Astrocyte (in vitro differentiated cells and primary cell): ENCODE data around the gene PTPRT. TPM values are rescaled to one million over a fixed set of nuclear protein-coding genes. Genes with fewer than 3 reads are reported as not detected.

Experiments
- DNase-seq: peaks from one replicate; pipeline ENCODE4 v3.0.0-alpha.2; 2010; ENCODE audit warnings: low read depth
- FAIRE-seq: peaks from 2 replicates; lab custom pipeline; 2011; peaks lifted over from hg19 to GRCh38; lab: Jason Lieb, UNC
- H2AFZ ChIP-seq: 2 replicates; pipeline ENCODE4 v1.6.0; 2012; ENCODE audit warnings: low read depth, low read length, inconsistent platforms
- H3K27ac ChIP-seq: 2 replicates; pipeline ENCODE4 v1.5.1; 2011; ENCODE audit warnings: low read depth, low read length, inconsistent platforms
- H3K27me3 ChIP-seq: 2 replicates; pipeline ENCODE4 v1.6.0; 2011; ENCODE audit warnings: low read length, inconsistent platforms; ENCODE audit not compliant: insufficient read depth
- H3K36me3 ChIP-seq: 2 replicates; pipeline ENCODE4 v1.5.1; 2011; ENCODE audit warnings: low read length, inconsistent platforms; ENCODE audit not compliant: insufficient read depth
- H3K4me1 ChIP-seq: 2 replicates; pipeline ENCODE4 v1.5.1; 2011; ENCODE audit warnings: low read length, inconsistent platforms; ENCODE audit not compliant: insufficient read depth
- H3K4me2 ChIP-seq: 2 replicates; pipeline ENCODE4 v1.6.0; 2012; ENCODE audit warnings: low read length, inconsistent platforms
- H3K4me3 ChIP-seq: 2 replicates; pipeline ENCODE4 v1.5.1; 2011; ENCODE audit warnings: low read depth, mild to moderate bottlenecking, low read length, inconsistent platforms; ENCODE audit not compliant: insufficient read depth
- H3K79me2 ChIP-seq: 2 replicates; pipeline ENCODE4 v1.6.0; 2012; ENCODE audit warnings: mild to moderate bottlenecking, low read length, inconsistent platforms; ENCODE audit not compliant: insufficient read depth
- H3K9ac ChIP-seq: 2 replicates; pipeline ENCODE4 v1.6.0; 2012; ENCODE audit warnings: mild to moderate bottlenecking, low read length, inconsistent platforms
- H3K9me3 ChIP-seq: 2 replicates; pipeline ENCODE4 v1.5.1; 2012; ENCODE audit warnings: low read depth, mild to moderate bottlenecking, low read length, inconsistent platforms; ENCODE audit not compliant: insufficient read depth
- H4K20me1 ChIP-seq: 2 replicates; pipeline ENCODE4 v1.6.0; 2012; ENCODE audit warnings: low read length, inconsistent platforms; ENCODE audit not compliant: insufficient read depth
- H3K27ac Mint-ChIP-seq: one replicate; pipeline ENCODE4 v1.8.0; 2021; ENCODE audit warnings: mild to moderate bottlenecking, mixed read lengths; ENCODE audit not compliant: unreplicated experiment
- H3K27me3 Mint-ChIP-seq: one replicate; pipeline ENCODE4 v1.8.0; 2021; ENCODE audit warnings: low read depth, mixed read lengths; ENCODE audit not compliant: unreplicated experiment
- H3K36me3 Mint-ChIP-seq: one replicate; pipeline ENCODE4 v1.8.0; 2021; ENCODE audit warnings: low read depth, mixed read lengths; ENCODE audit not compliant: unreplicated experiment
- H3K4me1 Mint-ChIP-seq: one replicate; pipeline ENCODE4 v1.8.0; 2021; ENCODE audit warnings: low read depth, mixed read lengths; ENCODE audit not compliant: unreplicated experiment
- H3K4me3 Mint-ChIP-seq: one replicate; pipeline ENCODE4 v1.8.0; 2021; ENCODE audit warnings: mild to moderate bottlenecking, moderate library complexity, mixed read lengths; ENCODE audit not compliant: unreplicated experiment
- H3K9me3 Mint-ChIP-seq: one replicate; pipeline ENCODE4 v1.8.0; 2021; ENCODE audit warnings: mild to moderate bottlenecking, mixed read lengths; ENCODE audit not compliant: unreplicated experiment
- EZH2 ChIP-seq: IDR thresholded peaks from 2 replicates; pipeline ENCODE4 v1.6.1; 2012; ENCODE audit warnings: mild to moderate bottlenecking, low read length, inconsistent platforms; ENCODE audit not compliant: insufficient read depth
- total RNA-seq: library from RNA; stranded (reverse); gene quantifications from 2 replicates; pipeline ENCODE4 v1.2.1, GENCODE V29; 2021
- TF ChIP-seq, protein P1 (sequence below): IDR thresholded peaks from 2 replicates; pipeline ENCODE4 v1.5.1; 2011; ENCODE audit warnings: low read depth, mild to moderate bottlenecking, inconsistent platforms, low read length, moderate library complexity; ENCODE audit not compliant: insufficient read depth

PTPRT gene
- total RNA-seq, 1 donor from 2014 or later: 0.25 TPM

DNA sequence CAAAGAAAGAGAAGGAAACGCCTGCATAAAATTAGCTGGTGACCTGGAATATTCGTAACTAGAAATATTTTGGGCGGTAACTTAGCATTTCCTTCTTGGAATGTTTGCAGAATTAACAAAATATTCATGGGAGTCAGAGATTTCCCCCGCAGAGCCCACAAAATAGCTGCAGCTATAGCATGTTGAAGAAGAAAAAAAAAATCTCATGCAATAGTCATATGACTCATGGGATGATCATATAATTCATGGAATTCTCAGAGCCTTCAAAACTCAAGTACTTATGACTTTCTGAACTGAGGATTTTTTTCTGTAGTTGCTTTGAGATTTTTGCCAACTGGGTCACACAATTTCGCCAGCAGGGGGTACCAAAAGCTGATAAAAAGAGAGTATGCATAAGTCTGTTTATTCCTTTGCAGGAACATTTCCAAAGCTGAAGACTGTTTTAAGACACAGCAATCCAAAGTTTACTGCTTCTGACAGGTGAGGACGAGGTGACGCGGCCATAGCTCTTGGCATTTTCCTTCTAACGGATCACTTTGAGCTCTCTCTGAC lies 985.5 kb downstream of the PTPRT start:
- Mint-ChIP-seq H3K27ac (no peak overlapping the region), H3K27me3 (no peaks in the 10 kb centered on the region), H3K36me3 (no peaks in the 10 kb centered on the region), H3K4me3 (no peak overlapping the region), H3K4me1 (no peaks in the 10 kb centered on the region), H3K9me3 (peaks cover 13% of the 10 kb centered on the region)
- no peaks in the 10 kb centered on the region for H3K36me3 ChIP-seq
- H3K27me3 ChIP-seq: no peaks in the 10 kb centered on the region
- H3K4me3 ChIP-seq: no peak overlapping the region
- DNase-seq (no peak), FAIRE-seq (no peak)
- H3K79me2 ChIP-seq: no peaks in the 10 kb centered on the region
- no peak overlapping the region for H3K27ac ChIP-seq
- TF ChIP-seq, protein P1, sequence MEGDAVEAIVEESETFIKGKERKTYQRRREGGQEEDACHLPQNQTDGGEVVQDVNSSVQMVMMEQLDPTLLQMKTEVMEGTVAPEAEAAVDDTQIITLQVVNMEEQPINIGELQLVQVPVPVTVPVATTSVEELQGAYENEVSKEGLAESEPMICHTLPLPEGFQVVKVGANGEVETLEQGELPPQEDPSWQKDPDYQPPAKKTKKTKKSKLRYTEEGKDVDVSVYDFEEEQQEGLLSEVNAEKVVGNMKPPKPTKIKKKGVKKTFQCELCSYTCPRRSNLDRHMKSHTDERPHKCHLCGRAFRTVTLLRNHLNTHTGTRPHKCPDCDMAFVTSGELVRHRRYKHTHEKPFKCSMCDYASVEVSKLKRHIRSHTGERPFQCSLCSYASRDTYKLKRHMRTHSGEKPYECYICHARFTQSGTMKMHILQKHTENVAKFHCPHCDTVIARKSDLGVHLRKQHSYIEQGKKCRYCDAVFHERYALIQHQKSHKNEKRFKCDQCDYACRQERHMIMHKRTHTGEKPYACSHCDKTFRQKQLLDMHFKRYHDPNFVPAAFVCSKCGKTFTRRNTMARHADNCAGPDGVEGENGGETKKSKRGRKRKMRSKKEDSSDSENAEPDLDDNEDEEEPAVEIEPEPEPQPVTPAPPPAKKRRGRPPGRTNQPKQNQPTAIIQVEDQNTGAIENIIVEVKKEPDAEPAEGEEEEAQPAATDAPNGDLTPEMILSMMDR: no peak
- TF ChIP-seq EZH2: no peak
- no peak overlapping the region for H3K9ac ChIP-seq
- peaks cover 3% of the 10 kb centered on the region for H3K9me3 ChIP-seq
- no peak overlapping the region for H2AFZ ChIP-seq
- H3K4me2 ChIP-seq: no peak overlapping the region
- H3K4me1 ChIP-seq: no peaks in the 10 kb centered on the region
- H4K20me1 ChIP-seq: no peaks in the 10 kb centered on the region

DNA sequence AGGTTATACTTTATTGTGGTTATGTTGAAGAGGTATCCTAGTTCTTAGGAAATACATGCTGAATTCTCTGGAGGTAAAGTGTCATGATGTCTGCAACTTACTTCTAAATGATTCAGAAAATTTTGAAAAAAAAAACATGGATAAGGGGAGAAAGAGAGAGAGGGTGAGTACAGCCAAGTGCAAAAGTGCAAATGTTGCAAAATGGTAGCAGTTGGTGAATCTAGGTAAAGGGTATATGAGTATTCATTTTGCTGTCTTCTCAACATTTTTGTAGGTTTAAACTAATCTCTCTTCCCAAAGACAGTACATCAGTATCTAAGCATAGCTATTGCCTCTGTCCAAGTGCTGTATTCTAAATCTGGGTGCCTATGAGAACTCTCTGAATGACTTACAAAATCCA lies 992.1 kb downstream of the PTPRT start:
- FAIRE-seq (no peak), DNase-seq (no peak)
- H2AFZ ChIP-seq: no peak overlapping the region
- no peak overlapping the region for H3K4me3 ChIP-seq
- no peak overlapping the region for H3K9ac ChIP-seq
- H3K4me3 Mint-ChIP-seq: no peak overlapping the region
- H4K20me1 ChIP-seq: no peaks in the 10 kb centered on the region
- no peaks in the 10 kb centered on the region for H3K27me3 ChIP-seq
- no peaks in the 10 kb centered on the region for H3K4me1 Mint-ChIP-seq
- no peaks in the 10 kb centered on the region for H3K36me3 ChIP-seq
- no peak for TF ChIP-seq EZH2
- TF ChIP-seq, protein P1: no peak
- no peaks in the 10 kb centered on the region for H3K4me1 ChIP-seq
- no peak overlapping the region for H3K27ac ChIP-seq
- H3K9me3 ChIP-seq: no peaks in the 10 kb centered on the region
- peaks cover 6% of the 10 kb centered on the region for H3K9me3 Mint-ChIP-seq
- H3K4me2 ChIP-seq: no peak overlapping the region
- H3K27me3 Mint-ChIP-seq: no peaks in the 10 kb centered on the region
- no peaks in the 10 kb centered on the region for H3K36me3 Mint-ChIP-seq
- H3K79me2 ChIP-seq: no peaks in the 10 kb centered on the region
- no peak overlapping the region for H3K27ac Mint-ChIP-seq

DNA sequence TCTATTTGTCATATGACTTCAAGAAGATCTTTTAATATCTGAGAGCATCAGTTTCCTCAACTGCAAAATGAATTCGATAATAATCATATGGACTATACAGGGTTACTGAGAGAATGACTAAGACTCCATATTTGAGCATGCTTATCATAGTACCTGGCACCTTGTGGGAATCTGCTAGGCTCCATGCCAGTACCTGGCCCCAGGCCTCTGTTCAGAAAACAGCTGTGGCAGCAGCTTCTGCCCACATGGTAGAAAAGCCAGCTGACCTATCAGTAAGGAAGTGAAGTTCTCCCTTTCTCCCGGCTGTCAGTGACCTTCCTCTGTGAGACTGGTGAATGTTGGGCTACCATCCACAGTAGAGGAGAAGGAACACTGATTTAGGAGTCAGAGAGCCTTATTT lies 996.6 kb downstream of the PTPRT start:
- no peaks in the 10 kb centered on the region for H3K36me3 Mint-ChIP-seq
- Histone ChIP-seq H4K20me1 (no peaks in the 10 kb centered on the region), H3K36me3 (no peaks in the 10 kb centered on the region), H3K4me2 (no peak overlapping the region), H3K4me3 (no peak overlapping the region), H3K4me1 (no peaks in the 10 kb centered on the region), H3K9ac (no peak overlapping the region), H3K9me3 (no peaks in the 10 kb centered on the region), H2AFZ (no peak overlapping the region), H3K79me2 (no peaks in the 10 kb centered on the region), H3K27ac (no peak overlapping the region), H3K27me3 (no peaks in the 10 kb centered on the region)
- peaks cover 5% of the 10 kb centered on the region for H3K9me3 Mint-ChIP-seq
- no peaks in the 10 kb centered on the region for H3K4me1 Mint-ChIP-seq
- no peak for TF ChIP-seq EZH2
- TF ChIP-seq, protein P1: no peak
- H3K4me3 Mint-ChIP-seq: no peak overlapping the region
- no peak for DNase-seq
- no peak overlapping the region for H3K27ac Mint-ChIP-seq
- H3K27me3 Mint-ChIP-seq: no peaks in the 10 kb centered on the region
- no peak for FAIRE-seq
